Measurements from ENCODE around the gene NEK2. TPM values are rescaled to one million over a fixed set of nuclear protein-coding genes. Genes with fewer than 3 reads are reported as not detected.

Gene NEK2
- total and polyA plus RNA-seq, 2 of the 13 experiments (the other 11 are each of a cell fraction or from before 2014, with no cell fraction given): 10.9 to 40.8 TPM

DNA sequence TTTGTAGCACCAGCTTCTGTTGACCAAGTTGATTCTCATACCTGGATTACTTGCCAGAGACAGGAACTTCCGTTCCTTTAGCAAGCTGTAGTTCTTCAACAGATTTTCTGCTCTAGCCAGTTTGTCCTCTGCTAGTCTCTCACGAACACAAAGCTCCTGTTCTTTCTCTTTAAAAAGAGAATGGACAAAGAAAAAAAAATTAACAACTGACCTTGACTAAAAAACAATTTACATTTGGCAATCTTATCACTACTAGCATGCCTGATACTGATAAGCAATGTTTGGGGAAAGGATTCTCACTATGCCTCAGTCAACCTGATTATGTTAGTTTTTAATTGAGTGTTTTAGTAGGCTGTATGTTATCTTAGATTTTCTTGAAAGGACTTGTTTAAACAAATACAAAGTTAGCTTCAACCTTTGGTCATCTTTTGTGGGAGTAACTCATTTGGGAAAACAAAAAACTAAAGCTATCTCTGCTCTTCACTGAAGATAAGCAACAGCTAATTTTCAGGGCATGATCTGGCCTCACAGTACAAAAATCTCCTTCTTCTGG, 8.3 kb downstream of the NEK2 start (continued):
- TF ChIP-seq YEATS4 (CRISPR knock-in tag; IDR thresholded peaks at IDR 0.05; ENCODE audit: borderline replicate concordance) (no peak), RORA (CRISPR knock-in tag; IDR thresholded peaks at IDR 0.05) (peak; percentile 83; the same call in 1 of the 2 replicates), TCF7 (IDR thresholded peaks at IDR 0.05; ENCODE audit: low read depth) (peak; percentile 90), MYNN (CRISPR knock-in tag; IDR thresholded peaks at IDR 0.05; ENCODE audit: low read depth) (no peak), HHEX (CRISPR knock-in tag; IDR thresholded peaks at IDR 0.05) (peak; percentile 90), ZBTB20 (CRISPR knock-in tag; IDR thresholded peaks at IDR 0.05; ENCODE audit: borderline replicate concordance, low read depth) (0 out of 2 replicates have a peak, but pooled peaks have one; percentile 41), ZFP1 (CRISPR knock-in tag; IDR thresholded peaks at IDR 0.05) (no peak), ZNF160 (CRISPR knock-in tag; IDR thresholded peaks at IDR 0.05) (no peak), ZNF3 (CRISPR knock-in tag; IDR thresholded peaks at IDR 0.05) (0 out of 2 replicates have a peak, but pooled peaks have one; percentile 27), ZNF768 (CRISPR knock-in tag; IDR thresholded peaks at IDR 0.05) (no peak), NFKBIZ (CRISPR knock-in tag; IDR thresholded peaks at IDR 0.05) (no peak), RBAK (CRISPR knock-in tag; IDR thresholded peaks at IDR 0.05) (no peak), FOXK2 (IDR thresholded peaks at IDR 0.05) (no peak), BORCS8-MEF2B (CRISPR knock-in tag; IDR thresholded peaks at IDR 0.05) (no peak), ZNF383 (CRISPR knock-in tag; IDR thresholded peaks at IDR 0.05; ENCODE audit: borderline replicate concordance) (no peak), SALL2 (CRISPR knock-in tag; IDR thresholded peaks at IDR 0.05) (no peak), HMGA1 (CRISPR knock-in tag; conservative IDR thresholded peaks at IDR 0.05) (no peak), IRX3 (CRISPR knock-in tag; IDR thresholded peaks at IDR 0.05; ENCODE audit: borderline replicate concordance, low read depth) (no peak)
- TF ChIP-seq, protein P1, sequence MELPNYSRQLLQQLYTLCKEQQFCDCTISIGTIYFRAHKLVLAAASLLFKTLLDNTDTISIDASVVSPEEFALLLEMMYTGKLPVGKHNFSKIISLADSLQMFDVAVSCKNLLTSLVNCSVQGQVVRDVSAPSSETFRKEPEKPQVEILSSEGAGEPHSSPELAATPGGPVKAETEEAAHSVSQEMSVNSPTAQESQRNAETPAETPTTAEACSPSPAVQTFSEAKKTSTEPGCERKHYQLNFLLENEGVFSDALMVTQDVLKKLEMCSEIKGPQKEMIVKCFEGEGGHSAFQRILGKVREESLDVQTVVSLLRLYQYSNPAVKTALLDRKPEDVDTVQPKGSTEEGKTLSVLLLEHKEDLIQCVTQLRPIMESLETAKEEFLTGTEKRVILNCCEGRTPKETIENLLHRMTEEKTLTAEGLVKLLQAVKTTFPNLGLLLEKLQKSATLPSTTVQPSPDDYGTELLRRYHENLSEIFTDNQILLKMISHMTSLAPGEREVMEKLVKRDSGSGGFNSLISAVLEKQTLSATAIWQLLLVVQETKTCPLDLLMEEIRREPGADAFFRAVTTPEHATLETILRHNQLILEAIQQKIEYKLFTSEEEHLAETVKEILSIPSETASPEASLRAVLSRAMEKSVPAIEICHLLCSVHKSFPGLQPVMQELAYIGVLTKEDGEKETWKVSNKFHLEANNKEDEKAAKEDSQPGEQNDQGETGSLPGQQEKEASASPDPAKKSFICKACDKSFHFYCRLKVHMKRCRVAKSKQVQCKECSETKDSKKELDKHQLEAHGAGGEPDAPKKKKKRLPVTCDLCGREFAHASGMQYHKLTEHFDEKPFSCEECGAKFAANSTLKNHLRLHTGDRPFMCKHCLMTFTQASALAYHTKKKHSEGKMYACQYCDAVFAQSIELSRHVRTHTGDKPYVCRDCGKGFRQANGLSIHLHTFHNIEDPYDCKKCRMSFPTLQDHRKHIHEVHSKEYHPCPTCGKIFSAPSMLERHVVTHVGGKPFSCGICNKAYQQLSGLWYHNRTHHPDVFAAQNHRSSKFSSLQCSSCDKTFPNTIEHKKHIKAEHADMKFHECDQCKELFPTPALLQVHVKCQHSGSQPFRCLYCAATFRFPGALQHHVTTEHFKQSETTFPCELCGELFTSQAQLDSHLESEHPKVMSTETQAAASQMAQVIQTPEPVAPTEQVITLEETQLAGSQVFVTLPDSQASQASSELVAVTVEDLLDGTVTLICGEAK (IDR thresholded peaks at IDR 0.05): no peak
- TF ChIP-seq, protein P1 (CRISPR knock-in tag; IDR thresholded peaks at IDR 0.05): no peak
- TF ChIP-seq, protein P2, sequence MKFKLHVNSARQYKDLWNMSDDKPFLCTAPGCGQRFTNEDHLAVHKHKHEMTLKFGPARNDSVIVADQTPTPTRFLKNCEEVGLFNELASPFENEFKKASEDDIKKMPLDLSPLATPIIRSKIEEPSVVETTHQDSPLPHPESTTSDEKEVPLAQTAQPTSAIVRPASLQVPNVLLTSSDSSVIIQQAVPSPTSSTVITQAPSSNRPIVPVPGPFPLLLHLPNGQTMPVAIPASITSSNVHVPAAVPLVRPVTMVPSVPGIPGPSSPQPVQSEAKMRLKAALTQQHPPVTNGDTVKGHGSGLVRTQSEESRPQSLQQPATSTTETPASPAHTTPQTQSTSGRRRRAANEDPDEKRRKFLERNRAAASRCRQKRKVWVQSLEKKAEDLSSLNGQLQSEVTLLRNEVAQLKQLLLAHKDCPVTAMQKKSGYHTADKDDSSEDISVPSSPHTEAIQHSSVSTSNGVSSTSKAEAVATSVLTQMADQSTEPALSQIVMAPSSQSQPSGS (CRISPR knock-in tag; IDR thresholded peaks at IDR 0.05): peak; percentile 79

Measured in HepG2 (cell line).